ENCODE results near the gene APBB3. TPM values are rescaled to one million over a fixed set of nuclear protein-coding genes. Genes with fewer than 3 reads are reported as not detected.

APBB3 gene
- total and polyA plus RNA-seq, 8 donors = 8.1 to 51.0 (median 15.4) TPM

DNA sequence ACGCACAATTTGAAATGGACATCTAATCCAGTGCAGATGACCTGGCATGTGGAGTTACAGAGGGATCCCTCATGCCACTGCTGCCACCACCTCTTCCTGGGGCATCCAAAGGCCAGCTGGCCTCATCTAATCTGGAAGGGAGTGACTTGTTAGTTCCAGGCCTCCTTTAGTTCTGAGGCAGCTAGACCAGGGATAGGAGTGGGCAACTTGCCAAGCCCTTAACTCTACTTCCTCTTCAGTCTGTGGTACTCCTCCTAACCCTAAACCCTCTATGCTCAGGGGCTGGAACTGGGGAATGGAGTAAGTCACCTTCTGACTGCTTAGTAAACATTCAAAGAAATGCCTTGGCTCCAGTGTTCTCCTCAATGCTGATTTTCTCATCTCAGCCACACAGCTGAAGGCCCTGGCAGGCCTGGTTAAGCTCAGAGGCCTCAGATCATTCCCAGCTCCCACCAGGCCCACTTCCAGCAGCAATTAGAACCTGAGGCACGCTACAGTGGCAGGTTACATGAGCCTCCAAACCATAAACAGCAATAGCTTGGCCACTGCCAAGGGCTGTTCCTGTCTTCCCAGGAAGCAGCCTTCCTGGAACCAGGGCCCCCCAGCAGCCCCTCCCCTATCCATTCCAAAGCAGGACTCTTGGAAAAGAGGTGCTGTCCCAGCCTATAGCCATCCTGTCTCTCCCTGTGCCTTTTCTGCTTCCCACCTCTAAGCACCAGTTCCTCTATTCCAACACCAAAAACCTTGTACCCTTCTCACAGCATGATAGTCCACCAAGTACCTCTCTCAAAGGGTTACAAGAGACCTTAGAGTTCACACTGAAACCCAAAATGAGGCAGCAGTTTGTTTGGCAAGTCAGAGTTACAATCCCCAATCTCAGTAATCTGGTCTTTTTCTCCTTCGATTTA lies 14.9 kb downstream of the APBB3 start:
- H3K36me3 ChIP-seq = peaks cover 0 to 19% (median 12%) of the 10 kb centered on the region in 3 donors
- no peak for ATAC-seq
- peak overlapping the region; percentile 90 to 98 (median 95) for H3K27ac ChIP-seq
- peaks cover 21 to 34% (median 26%) of the 10 kb centered on the region in 3 donors for H3K4me1 ChIP-seq
- H3K9me3 ChIP-seq = no peaks in the 10 kb centered on the region
- H3K27me3 ChIP-seq = no peaks in the 10 kb centered on the region
- 70 to 76% methylated on average over 3 of the region's 3 CpGs for WGBS, 2 donors
- TF ChIP-seq, protein P1, sequence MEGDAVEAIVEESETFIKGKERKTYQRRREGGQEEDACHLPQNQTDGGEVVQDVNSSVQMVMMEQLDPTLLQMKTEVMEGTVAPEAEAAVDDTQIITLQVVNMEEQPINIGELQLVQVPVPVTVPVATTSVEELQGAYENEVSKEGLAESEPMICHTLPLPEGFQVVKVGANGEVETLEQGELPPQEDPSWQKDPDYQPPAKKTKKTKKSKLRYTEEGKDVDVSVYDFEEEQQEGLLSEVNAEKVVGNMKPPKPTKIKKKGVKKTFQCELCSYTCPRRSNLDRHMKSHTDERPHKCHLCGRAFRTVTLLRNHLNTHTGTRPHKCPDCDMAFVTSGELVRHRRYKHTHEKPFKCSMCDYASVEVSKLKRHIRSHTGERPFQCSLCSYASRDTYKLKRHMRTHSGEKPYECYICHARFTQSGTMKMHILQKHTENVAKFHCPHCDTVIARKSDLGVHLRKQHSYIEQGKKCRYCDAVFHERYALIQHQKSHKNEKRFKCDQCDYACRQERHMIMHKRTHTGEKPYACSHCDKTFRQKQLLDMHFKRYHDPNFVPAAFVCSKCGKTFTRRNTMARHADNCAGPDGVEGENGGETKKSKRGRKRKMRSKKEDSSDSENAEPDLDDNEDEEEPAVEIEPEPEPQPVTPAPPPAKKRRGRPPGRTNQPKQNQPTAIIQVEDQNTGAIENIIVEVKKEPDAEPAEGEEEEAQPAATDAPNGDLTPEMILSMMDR (IDR thresholded peaks at IDR 0.05) = no peak
- FAIRE-seq = no peak
- DNase-seq = peak in 3 of 6 donors; percentile 32 to 51 (median 41)
- intact Hi-C loops (cut with DNase I) = no loop called here
- H3K4me3 ChIP-seq = no peak overlapping the region

- H3K4me1 ChIP-seq = peaks cover 19 to 27% (median 26%) of the 10 kb centered on the region in 3 donors
- H3K4me3 ChIP-seq = peak overlapping the region in 1 of 4 donors; percentile 47
- H3K27ac ChIP-seq = peak overlapping the region; percentile 90 to 98 (median 95)
- no peak for FAIRE-seq
- no peaks in the 10 kb centered on the region for H3K9me3 ChIP-seq
- DNase-seq = peak in 2 of 6 donors; percentile 25 to 41
- 85 to 88% methylated on average over 7 of the region's 7 CpGs for WGBS, 2 donors
- H3K27me3 ChIP-seq = no peaks in the 10 kb centered on the region
- intact Hi-C loops (cut with DNase I) = no loop called here
- no peak for ATAC-seq
- TF ChIP-seq, protein P1 (IDR thresholded peaks at IDR 0.05) = no peak
- H3K36me3 ChIP-seq = peaks cover 0 to 19% (median 14%) of the 10 kb centered on the region in 3 donors
Measured at GRCh38 chr5:140548791-140549190, 15.6 kb downstream of the APBB3 start.

DNA sequence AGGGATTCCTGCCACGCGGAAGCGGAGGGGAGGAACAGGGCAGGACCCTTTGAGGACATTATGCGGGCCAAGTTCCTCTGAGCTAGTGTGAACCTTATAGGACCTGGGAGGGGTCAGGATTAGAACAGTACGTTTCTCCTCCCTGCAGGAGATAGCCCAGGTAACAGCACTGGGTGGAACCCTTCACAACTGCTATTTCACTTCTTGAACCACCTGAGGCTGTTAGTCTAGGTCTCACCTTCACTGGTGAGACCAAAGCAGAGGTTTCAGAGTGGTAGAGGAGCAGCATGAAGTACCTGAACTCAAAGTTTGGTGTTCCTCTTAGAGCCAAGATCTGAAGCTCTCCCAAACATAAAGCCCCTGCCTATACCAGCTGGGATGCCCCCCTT lies 16.1 kb downstream of the APBB3 start:
- 10 to 17% methylated on average over 5 of the region's 5 CpGs for WGBS, 2 donors
- TF ChIP-seq, protein P1 (IDR thresholded peaks at IDR 0.05) = no peak
- DNase-seq = no peak
- intact Hi-C loops (cut with DNase I) = no loop called here
- H3K4me3 ChIP-seq = peak overlapping the region; percentile 10 to 55 (median 44)
- no peak for FAIRE-seq
- H3K4me1 ChIP-seq = peaks cover 19 to 26% (median 25%) of the 10 kb centered on the region in 3 donors
- no peaks in the 10 kb centered on the region for H3K27me3 ChIP-seq
- peak overlapping the region; percentile 90 to 98 (median 95) for H3K27ac ChIP-seq
- no peaks in the 10 kb centered on the region for H3K9me3 ChIP-seq
- peaks cover 0 to 19% (median 14%) of the 10 kb centered on the region in 3 donors for H3K36me3 ChIP-seq
- ATAC-seq = peak in 2 of 4 donors; percentile 69 to 72

DNA sequence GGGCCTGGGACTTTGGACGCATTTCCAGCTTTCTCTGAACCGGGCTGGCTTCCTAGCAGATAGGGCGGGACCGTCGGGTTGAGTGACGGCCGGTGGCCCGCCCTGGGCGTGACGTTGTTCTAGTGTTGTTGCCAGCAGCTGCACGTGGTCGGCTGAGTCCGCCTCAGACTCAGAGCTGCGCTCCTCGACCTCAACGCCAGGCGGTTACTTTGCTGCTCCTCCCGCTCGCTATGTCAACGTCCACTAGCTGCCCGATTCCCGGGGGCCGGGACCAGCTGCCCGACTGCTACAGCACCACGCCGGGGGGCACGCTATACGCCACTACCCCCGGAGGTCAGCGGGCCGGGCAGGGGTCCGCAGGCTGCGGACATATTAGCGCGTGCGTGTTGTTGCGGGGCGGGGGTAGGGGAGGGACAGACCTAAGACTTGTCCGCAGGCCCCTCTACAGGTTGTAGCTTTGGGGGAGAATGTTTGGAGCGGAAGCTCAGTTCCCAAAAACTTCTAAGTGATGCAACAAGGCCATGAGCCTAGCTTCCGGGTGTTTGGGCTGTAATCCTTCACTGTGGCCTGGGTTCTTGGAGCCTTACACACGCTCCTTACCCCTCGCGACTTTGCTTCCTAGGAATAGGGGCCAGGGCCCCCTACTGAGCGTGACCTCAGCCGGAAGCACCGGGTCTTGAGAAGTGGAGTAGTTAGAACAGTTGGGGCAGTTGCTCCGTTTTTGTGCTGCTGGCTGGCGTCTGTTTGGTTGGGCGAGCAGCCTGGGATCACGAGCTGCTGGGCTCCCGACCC lies 16.7 kb downstream of the APBB3 start, which contains the start of gene EIF4EBP3:
Gene EIF4EBP3, plus strand, starts transcription at position 155 of the 792 bp plus-strand sequence. Its CDS starts 76 bp downstream, at position 231.
- WGBS, 2 donors = 3 to 6% methylated on average over 52 of the region's 52 CpGs
- FAIRE-seq (peak; percentile 77), DNase-seq (peak; percentile 96 to 99 (median 98)), ATAC-seq (peak; percentile 89 to 98 (median 93))
- H3K4me1 ChIP-seq = peaks cover 19 to 26% (median 25%) of the 10 kb centered on the region in 3 donors
- H3K36me3 ChIP-seq = peaks cover 0 to 23% (median 14%) of the 10 kb centered on the region in 3 donors
- H3K9me3 ChIP-seq = no peaks in the 10 kb centered on the region
- TF ChIP-seq, protein P1 (IDR thresholded peaks at IDR 0.05) = peak; percentile 42 to 60 (median 52)
- H3K4me3 ChIP-seq = peak within 1 kb of the TSS; percentile 10 to 55 (median 44)
- intact Hi-C loops (cut with DNase I) = no loop called here
- H3K27me3 ChIP-seq = no peaks in the 10 kb centered on the region
- H3K27ac ChIP-seq = peak within 1 kb of the TSS; percentile 90 to 98 (median 95)
